GM18511 (cell line): ENCODE measurements around the gene IFT80.
"Not testable (repeated sequence)": the region's sequence is repeated elsewhere in the genome, so short reads cannot be mapped to it uniquely, and the experiment has no call there.

Source experiments
- ATAC-seq: cut with Tn5 transposase; IDR thresholded peaks from one replicate; pipeline ENCODE4 v1.9.1; 2021; ENCODE audit warnings: mild to moderate bottlenecking, moderate library complexity; ENCODE audit not compliant: unreplicated experiment

The IFT80 gene

DNA sequence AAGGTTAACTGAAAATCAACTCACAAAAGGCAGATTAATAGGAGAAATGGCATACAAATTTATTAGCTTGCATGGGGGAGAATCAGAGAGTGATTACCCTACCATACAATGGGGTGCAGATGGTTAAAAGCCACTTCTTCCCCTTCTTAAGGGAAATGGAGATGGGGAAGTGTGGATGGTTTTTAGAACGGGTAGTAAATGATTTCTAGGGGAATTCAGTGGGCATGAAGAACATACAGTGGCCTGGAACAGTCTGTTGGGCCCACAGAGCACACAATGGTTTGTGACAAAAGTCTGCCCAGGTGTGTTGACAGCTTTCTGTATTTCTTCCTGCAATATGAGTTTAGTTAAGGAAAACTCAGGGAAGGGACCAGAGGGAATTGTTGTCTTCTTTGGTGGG is 112.8 kb downstream of the IFT80 start:
- ATAC-seq: no peak

DNA sequence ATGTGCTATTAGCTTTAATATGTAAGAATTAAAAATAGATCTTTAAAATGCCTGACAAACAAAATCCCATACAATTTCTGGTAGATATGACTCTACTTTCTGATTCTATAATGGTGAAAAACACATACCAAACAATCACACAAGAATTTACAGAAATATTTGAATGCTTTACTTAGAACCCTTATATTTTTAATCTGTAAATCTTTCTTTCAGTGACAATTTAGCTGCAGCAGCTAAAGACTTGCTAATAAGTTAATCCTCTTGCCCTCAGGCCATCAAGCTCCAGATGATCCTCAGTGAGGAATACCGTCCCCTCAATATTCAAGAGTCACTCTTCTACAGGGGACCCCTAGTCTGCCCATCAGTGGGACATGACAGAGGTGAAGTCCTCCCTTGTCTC is 118.2 kb downstream of the IFT80 start:
- no peak for ATAC-seq

DNA sequence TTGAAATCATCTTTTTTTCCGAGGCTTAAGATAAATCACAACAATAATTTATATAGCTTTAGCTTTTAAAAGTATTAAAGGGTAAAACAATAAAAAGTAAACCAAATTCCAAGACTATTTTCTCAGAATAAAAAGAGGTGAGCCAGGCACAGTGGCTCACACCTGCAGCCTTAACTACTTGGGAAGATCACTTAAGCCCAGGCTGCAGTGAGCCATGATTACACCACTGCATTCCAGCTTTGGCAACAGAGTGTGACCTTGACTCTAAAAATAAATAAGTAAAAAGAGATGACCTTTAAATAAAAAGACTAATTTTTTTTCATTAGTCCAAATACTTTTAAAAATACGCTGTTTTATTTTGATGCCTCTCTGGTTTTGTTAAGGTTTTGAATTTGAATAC is 119.4 kb downstream of the IFT80 start:
- ATAC-seq: no peak

DNA sequence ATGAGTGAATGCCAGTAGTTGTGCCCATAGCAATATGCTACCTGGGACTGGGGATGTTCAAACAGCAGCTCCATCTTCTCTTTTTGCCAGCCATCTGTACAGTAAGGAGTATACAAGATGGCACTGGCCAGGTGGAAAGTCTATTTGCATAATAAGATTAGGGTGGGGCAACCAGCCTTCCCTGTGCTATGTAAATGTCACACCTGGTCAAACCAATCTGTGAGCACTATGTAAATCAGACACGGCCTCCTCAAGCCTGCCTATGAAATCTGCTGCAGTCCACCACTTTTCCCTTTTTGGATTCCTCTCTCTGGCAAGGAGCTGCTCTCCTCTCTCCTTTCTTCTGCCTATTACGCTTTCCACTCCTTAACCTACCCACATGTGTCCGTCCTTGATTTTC is 120.8 kb downstream of the IFT80 start:
- ATAC-seq: no peak

- ATAC-seq: no peak
Measured at GRCh38 chr3:160265088-160265487, 133.9 kb downstream of the IFT80 start.

- no peak for ATAC-seq
Measured at GRCh38 chr3:160260587-160261270, 138.3 kb downstream of the IFT80 start.

GRCh38 chr3:160259589-160259988 is 139.4 kb downstream of the IFT80 start:
- ATAC-seq: no peak

DNA sequence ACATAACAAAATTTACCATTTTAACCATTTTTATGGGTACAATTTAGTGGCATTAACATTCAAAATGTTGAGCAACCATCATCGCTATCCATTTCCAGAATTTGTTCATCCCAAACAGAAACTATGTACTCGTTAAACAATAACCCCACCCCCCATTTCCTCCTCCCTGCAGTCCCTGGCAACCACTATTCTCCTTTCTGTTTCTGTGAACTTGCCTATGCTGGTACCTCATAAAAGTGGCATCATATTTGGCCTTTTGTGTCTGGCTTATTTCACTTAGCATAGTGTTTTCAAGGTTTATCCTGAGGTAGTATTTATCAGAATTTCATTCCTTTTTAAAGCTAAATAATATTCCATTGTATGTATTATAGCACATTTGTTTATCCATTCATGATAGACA is 141.4 kb downstream of the IFT80 start:
- ATAC-seq: no peak

- no peak for ATAC-seq
Measured at GRCh38 chr3:160253298-160253697, 145.7 kb downstream of the IFT80 start.

GRCh38 chr3:160247766-160248165 is 151.3 kb downstream of the IFT80 start:
- ATAC-seq: no peak

GRCh38 chr3:160245261-160245800 is 153.7 kb downstream of the IFT80 start:
- no peak for ATAC-seq

DNA sequence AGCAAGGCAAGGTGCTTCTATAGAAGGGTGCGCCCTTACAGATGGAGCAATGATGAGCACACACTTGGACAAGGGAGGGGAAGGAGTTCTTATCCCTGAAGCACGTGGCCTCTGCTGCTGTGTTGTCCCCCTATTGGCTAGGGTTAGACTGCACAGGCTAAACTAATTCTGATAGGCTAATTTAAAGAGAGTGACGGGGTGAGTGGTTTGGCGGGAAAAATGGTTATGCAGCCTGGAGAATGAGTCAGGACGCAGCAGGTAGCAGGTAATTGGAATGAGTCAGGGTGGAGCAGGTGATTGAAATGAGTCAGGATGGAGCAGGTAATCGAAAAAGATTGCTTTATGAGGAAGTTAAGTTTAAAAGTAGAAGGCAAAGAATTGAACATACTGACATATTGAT is 158.3 kb downstream of the IFT80 start:
- not testable (repeated sequence) for ATAC-seq

GRCh38 chr3:160232014-160232413 is 167.0 kb downstream of the IFT80 start:
- ATAC-seq: no peak

DNA sequence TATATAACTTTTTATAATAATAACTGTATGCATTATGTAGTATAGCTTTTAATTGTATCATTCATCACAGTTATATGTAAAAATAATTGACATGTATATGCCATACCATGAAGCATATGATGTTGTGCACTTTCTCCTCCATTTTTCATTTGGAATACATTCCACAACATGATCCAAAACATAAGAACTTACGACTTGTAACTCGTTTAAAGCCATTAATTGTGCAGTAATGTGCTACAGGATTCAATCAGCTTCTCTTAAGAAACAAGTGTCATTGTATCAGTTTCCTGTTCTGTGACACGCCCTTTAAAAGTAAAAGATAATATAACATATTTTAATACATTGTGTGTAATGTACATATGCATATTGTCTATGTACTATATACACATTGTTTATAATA is 171.6 kb downstream of the IFT80 start:
- no peak for ATAC-seq

- ATAC-seq: peak; percentile 34
Measured at GRCh38 chr3:160226026-160226907, 172.8 kb downstream of the IFT80 start.

DNA sequence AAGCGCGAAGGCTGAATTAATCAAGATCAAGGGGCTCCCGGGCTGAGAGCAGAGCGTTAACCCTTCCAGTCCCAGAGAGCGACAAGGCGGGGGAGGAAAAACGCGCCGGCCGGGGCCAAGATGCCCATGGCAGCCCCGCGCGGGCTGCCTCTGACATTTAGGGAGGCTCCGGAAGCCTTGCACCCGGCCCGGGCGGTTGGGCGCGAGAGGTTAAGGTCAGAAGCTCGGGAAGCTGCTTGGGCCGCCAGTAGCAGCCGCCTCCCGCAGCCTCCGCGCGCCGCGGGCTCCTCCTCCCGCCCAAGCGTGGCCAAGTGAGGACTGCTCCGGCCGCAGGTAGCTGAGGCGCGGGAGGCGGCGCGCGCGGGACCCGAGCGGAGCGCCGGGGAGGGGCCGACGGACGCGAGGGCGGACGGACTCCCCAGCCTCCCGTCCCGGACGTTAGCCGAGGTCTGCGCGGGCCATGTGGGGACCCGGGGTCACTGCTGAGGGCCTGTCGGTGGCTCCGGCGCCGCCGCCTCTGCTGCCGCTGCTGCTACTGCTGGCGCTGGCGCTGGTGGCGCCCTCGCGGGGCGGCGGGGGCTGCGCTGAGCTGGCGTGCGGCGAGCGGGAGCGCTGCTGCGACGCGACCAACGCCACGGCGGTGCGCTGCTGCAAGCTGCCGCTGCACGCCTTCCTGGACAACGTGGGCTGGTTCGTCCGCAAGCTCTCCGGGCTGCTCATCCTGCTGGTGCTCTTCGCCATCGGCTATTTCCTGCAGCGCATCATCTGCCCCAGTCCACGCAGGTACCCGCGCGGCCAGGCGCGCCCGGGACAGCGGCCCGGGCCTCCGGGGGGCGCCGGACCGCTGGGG is 173.6 kb downstream of the IFT80 start, which contains the start of gene C3orf80:
Gene C3orf80, plus strand, starts transcription at position 247 of the 850 bp plus-strand sequence. Its CDS starts 214 bp downstream, at position 461.
- ATAC-seq: peak; percentile 84

DNA sequence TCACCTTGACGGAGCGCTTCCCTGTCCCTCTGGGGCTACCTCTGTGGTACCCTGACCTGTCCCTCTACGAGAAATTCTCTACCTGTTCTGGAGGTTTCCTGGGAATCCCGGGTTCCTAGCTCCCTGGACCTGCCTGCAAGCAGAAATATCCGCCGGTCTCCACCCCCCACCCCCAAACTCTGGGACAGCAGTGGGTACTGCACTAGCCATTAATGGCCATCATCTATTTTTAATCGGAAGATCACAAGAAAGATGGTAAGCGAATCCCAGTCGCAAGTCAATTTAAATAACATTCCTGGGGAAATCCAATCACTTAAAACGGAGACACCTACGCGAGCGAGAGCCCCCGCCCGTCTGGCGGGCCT is 174.2 kb downstream of the IFT80 start:
- ATAC-seq: no peak

GRCh38 chr3:160224256-160224655 is 174.8 kb downstream of the IFT80 start:
- no peak for ATAC-seq

GRCh38 chr3:160221019-160221418 is 178.0 kb downstream of the IFT80 start:
- no peak for ATAC-seq

- no peak for ATAC-seq
Measured at GRCh38 chr3:160220038-160220437, 179.0 kb downstream of the IFT80 start.

GRCh38 chr3:160218136-160218535 is 180.9 kb downstream of the IFT80 start:
- no peak for ATAC-seq
